HG03159 (cell line): ENCODE results near the gene SRRM3.
"Not testable (repeated sequence)": the region's sequence is repeated elsewhere in the genome, so short reads cannot be mapped to it uniquely, and the experiment has no call there.

ENCODE experiments used
- ATAC-seq: cut with Tn5 transposase; IDR thresholded peaks from one replicate; pipeline ENCODE4 v1.9.1; 2021; ENCODE audit warnings: mild to moderate bottlenecking, moderate library complexity; ENCODE audit not compliant: unreplicated experiment

The SRRM3 gene

GRCh38 chr7:76334320-76334967, 132.7 kb downstream of the SRRM3 start:
- ATAC-seq, result no peak

GRCh38 chr7:76335417-76335816, 133.7 kb downstream of the SRRM3 start:
- not testable (repeated sequence) for ATAC-seq

GRCh38 chr7:76336094-76336493, 134.4 kb downstream of the SRRM3 start:
- ATAC-seq, result no peak
